GDM1 (cell line): ENCODE results near the gene ACBD5.
"Not testable (repeated sequence)": the region's sequence is repeated elsewhere in the genome, so short reads cannot be mapped to it uniquely, and the experiment has no call there.

Source experiments
- DNase-seq: peaks from one replicate; lab custom pipeline; 2025; lab: John Stamatoyannopoulos, UW

ACBD5 gene

DNA sequence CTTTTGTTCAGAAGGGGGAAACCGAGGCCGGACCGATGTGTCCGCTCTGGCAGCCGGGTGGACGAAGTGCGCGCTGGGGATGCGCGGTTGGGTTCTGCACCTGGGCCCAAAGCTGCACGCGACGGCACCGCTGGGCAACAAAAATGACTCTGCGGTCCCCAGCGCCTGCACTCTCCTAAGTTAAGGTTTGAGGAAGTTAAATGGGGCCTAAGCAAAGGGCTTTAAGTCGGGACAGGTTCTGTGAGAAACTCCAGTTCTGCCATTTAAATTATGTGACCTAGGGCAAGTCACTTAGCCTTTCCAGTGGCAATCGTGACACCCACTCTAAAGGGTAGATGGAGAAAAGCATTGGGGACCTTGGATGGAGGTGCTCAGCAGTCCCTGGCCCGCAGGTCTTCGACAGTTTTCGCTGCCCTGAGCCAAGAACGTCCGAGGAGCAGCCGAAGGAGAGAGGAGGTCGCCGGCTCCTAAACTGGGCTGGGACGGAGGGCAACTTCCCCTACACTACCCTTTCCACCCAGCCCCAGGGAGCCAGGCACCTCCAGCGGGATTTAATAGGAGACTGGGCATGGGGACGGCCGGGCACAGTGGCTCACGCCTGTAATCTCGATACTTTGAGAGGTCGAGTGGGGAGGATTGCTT, 534 bp upstream of the ACBD5 start:
- peak; percentile 36 for DNase-seq

DNA sequence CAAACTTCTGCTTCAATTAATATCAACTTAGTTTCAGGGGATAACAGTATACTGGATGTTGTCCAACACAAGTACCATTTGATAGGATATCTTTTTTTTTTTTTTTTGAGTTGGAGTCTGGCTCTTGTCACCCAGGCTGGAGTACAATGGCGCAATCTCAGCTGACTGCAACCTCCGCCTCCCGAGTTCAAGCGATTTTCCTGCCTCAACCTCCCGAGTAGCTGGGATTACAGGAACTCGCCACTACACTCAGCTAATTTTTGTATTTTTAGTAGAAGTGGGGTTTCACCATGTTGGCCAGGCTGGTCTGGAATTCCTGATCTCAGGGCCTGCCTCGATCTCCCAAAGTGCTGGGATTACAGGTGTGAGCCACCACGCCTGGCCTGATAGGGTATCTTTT, 3.1 kb downstream of the ACBD5 start:
- DNase-seq, result not testable (repeated sequence)

DNA sequence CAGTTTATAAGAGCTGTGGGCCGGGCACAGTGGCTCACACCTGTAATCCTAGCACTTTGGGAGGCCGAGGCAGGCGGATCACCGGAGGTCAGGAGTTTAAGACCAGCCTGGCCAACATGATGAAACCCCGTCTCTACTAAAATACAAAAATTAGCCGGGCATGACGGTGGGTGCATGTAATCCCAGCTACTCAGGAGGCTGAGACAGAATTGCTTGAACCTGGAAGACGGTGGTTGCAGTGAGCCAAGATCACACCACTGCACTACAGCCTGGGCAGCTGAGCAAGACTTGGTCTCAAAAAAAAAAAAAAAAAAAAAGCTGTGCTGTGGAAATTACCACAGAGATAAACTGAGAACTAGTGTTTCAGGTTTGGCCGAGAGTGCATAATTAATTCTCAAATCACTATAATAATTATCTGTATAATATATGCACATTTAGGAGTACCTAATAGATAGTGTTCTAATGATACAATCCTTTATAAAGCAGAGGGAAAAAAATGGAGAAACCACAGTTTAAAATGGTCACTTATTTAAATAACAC, 3.9 kb downstream of the ACBD5 start:
- not testable (repeated sequence) for DNase-seq

DNA sequence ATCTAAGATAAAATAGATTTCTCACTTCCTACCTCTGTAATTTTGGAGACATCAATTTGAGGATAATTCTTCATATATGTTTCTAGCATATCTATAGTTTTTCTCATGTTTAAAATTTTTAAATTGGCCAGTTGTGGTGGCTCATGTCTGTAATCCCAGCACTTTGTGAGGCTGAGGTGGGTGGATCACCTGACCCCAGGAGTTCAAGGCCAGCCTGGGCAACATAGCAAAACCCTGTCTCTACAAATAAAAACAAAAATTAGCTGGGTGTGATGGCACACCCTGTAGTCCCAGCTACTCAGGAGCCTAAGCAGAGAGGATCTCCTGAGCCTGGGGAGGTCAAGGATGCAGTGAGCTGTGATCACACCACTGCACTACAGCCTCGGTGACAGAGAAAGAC, 4.9 kb downstream of the ACBD5 start:
- DNase-seq, result no peak

DNA sequence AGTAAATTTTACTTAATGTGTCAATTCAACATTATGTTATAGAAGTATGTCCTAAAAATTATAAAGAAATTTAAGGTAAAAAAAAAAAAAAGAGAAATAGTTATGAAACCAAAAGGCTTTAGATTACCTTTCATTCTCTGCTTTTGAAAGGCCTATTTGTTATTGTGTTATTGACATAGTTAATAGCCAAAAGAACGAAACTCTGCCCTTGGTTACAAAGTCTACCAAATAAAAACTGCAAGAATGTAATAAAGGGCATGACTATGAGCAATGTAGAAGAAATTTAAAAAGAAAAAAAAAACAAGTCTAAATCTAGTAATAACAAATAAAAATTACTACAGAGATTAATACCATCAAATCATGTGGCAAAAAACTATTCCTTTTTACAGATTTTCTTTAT, 10.6 kb downstream of the ACBD5 start:
- no peak for DNase-seq

DNA sequence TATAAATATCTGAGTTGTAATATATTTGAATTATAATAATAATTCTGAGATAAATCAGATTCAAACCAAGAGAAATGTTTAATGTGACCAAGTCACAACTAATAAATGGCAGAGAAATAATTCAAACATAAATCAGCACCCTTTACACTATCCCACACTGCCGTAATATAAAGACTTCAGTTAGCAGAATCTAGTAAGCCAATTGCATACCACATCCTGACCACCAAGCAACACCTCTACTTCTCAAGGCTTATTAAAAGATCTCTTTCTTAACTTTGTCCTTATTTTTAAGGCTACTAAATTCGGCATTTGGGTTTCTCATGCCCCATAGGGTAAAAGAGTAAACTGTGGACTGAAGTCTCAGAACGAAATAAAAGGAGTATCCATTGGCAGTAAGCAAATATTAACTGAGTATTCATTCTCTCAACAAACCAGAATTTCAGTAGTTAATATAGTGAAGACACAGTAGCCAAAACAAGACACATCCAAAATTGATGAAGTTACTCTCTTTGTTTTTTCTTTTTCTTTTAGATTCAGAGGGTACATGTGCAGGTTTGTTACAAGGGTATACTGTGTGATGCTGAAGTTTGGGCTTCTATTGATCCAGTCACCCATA, 14.8 kb downstream of the ACBD5 start:
- no peak for DNase-seq

DNA sequence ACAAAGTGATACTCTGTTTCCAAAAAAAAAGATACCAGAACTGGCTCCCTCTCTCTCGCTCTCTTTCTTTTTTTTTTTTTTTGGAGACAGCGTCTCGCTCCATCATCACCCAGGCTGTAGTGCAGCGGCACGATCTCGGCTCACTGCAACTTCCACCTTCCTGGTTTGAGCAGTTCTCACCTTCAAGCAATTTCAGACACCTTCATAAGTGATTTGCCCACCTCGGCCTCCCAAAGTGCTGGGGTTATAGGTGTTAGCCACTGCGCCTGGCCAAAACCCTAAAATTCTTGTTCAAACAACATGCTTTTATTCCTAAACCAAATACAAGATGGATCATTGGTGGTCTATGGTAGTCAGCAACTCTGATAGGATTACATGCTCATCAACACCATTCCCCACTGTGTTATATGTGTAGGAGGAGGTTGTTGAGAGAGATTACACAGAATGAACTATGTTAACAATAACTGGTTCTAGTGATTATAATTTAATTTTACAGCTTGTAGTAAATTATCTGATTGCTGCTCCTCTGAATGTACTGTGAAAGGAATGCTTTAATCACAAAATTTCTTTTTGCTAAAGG, 15.5 kb downstream of the ACBD5 start:
- DNase-seq, result no peak

DNA sequence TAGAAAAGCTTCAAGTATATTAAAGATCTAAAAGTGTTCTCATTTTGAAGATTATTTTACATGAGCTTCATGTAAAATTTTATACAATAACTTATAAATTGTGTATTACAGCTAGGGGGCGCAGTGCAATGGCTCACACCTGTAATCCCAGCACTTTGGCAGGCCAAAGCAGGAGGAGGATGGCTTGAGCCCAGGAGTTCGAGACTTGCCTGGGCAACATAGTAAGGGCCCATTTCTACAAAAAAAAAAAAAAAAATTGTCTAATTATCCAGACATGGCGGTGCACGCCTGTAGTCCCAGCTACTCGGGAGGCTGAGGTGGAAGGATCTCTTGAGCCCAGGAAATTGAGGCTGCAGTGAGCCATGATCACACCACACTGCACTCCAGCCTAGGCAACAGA, 16.6 kb downstream of the ACBD5 start:
- no peak for DNase-seq

DNA sequence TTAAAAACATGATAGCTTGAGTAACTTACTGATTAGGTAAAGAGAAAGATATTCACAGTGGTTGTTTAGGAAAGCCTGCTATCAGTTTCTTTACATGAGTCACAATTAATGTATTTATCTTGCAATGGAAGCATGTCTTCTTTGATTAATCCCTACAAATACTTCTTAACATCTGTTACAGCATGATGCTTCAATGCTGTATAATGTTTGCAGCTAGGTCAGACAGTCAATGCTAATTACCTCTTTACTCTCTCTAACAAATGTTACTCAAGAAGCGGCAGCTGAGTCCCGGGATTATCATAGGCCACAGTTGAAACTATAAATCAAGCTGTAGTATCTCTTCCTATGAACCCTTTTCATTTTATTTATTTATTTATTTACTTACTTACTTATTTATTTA, 33.2 kb downstream of the ACBD5 start:
- no peak for DNase-seq

DNA sequence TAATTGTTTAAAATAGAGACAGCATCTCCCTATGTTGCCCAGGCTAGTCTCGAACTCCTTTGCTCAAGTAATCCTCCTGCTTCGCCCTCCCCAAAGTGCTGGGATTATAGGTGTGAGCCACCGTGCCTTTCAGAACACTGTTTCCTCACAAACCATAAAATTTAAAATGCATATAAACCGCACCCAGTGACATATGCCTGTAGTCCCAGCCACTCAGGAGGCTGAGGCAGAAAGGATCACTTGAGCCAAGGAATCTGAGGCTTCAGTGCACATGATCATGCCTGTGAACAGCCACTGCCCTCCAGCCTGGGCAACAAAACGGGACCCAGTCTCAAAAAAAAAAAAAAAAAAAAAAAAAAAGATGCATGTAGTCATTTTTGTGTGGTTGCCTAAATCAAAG, 36.8 kb downstream of the ACBD5 start:
- DNase-seq, result no peak

DNA sequence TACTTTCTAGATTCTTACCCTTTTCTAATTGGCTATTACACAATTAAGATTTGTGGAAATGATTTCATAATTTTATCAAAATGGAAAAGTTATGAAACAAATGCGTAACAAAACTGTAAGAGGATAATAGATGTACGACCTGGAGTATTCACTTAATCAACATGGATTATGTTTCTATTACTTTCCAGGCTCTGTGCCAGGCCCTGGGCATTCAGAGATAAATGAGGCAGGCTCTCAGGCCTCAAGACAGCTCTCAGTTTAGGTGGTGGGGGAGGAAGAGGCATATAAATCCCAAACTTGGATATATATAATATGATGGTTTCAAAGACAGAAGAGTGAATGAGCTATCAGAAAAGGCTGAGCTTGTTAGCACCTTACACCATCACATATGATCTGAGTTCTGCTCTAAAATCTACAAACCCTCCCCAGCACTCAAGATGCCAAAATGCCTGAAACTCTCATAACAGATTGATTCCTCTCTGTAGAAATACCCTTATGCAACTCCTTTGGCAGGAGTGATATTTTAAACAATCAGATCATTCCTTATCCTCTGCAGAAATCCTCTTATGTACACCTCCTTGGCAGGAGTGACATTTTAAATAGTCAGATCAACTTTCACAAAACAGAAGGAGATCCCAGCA, 42.5 kb downstream of the ACBD5 start:
- DNase-seq, result no peak

DNA sequence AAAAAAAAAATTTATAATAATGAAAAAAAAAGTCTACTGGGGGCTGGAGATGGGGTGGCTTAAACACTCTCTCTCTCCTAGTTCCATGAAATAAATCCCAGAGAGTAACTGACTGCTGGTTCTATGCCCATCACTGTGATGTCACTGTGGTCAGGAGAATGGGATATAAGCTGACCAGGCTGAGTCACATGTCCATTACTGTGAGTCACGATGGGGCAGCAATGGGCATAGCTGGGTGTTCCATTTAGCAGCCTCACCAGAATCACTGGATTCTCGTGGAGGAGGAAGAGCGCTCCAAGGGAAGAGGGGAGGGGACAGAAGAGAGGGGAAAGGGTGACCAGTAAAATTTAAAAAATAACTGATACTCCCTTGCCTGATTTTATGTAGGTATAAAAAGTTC, 48.3 kb downstream of the ACBD5 start:
- no peak for DNase-seq

DNA sequence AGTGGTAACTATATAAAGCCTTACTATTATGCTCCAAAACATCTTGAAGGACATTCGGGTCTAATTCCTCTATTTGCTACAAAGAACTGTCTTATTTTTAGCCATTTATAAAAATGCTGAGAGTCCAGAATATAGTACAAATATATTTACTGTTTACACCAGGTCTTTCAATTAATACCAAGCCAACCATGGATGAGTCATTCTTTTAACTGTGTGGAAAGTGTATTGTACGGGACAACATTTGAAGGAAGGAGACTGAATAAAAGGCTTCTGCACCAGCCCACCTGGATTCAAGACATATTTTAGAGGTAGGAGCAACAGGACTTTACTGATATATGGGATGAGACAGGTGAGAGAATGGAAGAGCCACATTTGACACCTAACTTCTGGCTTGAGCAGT, 50.1 kb downstream of the ACBD5 start:
- no peak for DNase-seq

DNA sequence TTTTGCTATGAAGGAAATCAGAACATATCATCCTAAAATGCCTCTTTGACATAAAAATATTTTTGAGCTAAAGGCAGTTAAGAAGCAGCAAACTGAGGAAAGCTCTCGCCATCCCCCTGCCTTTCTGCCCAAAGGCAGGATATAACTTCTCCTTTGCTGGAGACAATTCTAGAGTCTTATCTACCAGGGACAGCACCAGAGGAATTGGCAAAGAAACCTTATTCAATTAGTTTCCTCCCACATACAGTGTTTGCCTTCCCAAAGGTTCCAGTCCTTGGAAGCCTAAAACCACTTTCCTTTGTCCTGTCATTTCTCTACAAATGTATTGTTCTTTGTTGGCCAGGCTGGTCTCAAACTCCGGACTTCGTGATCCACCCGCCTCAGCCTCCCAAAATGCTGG, 51.7 kb downstream of the ACBD5 start:
- no peak for DNase-seq

DNA sequence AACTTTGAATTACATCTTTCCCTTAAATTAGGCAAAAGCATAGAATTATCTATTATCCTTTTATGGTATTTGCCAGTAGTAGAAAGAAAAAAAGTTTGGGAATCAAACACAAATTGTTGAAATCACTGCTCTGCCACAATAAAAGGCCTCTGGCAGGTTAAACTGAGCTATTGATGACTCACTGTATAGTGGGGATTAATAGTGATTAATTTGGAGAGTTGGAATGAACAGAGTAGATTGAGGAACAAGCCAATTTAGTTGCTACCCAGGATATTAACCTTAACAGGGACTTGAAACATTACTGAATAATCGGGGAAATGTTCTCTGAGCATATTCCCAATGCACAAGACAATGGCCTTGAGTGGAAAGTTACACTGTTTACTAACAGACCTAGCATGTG, 52.3 kb downstream of the ACBD5 start:
- DNase-seq, result no peak

DNA sequence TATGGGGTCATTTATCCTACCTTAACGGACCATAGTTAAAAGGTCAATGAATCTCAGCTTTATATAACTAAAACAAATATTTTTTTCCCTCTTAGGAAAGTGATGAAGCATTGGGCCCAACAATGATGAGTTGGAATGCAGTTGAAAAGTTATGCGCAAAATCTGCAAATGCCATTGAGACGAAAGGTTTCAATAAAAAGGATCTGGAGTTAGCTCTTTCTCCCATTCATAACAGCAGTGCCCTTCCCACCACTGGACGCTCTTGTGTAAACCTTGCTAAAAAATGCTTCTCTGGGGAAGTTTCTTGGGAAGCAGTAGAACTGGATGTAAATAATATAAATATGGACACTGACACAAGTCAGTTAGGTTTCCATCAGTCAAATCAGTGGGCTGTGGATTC, 70.7 kb downstream of the ACBD5 start:
- DNase-seq, result no peak

DNA sequence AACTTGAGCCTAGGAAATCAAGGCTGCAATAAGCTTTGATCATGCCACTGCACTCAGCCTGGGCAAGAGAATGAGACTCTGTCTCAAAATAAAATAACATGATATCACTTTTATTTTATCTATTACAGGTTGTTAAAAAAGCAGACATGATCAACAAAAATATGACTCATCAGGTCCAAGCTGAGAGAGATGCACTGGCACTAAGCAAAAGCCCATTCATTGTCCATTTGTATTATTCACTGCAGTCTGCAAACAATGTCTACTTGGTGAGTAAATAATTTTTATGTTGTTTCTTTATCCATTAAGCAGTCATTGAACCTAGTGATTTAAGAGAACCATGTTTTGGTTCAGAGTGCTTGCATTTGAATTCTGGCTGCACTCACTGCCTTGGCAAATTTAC, 82.2 kb downstream of the ACBD5 start:
- DNase-seq, result no peak

DNA sequence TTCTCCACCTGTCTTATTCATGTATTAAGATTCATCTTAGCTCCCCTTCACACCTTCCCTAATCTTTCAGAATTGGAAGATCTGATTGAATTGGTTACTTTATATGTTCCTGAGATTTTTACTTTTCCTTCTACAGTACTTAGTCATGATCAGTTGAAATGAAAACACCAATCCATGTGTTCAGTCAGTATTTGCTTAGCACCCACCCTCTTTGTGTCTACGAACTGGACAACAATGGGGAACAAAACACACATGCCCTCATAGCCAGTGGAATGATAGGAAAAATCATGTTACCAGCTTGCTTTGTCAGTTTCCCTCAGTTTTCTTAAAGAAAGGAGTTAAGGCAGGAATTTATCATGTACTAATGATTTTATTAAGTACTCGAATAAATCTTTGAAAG, 83.4 kb downstream of the ACBD5 start:
- DNase-seq, result no peak

DNA sequence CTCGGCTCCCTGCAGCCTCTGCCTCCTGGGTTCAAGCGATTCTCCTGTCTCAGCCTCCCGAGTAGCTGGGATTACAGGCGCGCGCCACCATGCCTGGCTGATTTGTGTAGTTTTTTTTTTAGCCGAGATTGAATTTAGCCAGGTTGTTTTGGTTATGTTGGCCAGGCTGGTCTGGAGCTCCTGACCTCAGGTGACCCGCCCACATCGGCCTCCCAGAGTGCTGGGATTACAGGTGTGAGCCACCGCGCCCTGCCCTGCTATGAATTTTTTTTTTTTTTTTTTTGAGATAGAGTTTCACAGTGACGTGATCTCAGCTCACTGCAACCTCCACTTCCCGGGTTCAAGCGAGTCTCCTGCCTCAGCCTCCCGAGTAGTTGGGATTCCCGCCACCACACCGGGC, 84.0 kb downstream of the ACBD5 start:
- DNase-seq, result not testable (repeated sequence)

DNA sequence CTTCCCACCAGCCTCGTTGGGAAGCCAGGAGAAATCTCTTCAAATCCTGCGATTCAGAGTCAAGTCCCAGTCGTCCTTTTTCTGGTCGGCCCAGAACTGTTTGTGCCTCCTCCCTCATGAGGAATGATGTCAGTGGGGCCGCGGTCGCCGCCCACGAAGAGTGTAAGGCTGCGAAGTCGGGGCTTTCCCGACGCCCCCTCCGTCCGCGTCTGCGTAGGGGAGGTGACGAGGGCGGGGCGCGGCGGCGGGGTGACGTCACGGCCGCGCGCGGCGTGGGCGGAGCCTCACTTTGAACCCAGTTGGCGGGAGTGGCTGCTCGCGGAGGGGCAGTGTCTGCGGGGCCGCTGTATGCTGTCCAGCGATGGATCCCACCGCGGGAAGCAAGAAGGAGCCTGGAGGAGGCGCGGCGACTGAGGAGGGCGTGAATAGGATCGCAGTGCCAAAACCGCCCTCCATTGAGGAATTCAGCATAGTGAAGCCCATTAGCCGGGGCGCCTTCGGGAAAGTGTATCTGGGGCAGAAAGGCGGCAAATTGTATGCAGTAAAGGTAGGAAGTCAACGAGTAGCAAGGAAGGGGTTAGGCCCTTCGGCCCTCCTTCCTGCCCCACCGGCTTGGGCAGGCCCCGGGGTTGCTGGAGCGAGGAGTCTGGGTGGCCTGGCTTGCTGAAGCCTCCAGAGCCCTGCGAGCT, 85.4 kb downstream of the ACBD5 start, which contains the start of gene MASTL:
Gene MASTL, plus strand, starts transcription at position 287 of the 689 bp plus-strand sequence. Its CDS starts 75 bp downstream, at position 362.
- peak; percentile 90 for DNase-seq

DNA sequence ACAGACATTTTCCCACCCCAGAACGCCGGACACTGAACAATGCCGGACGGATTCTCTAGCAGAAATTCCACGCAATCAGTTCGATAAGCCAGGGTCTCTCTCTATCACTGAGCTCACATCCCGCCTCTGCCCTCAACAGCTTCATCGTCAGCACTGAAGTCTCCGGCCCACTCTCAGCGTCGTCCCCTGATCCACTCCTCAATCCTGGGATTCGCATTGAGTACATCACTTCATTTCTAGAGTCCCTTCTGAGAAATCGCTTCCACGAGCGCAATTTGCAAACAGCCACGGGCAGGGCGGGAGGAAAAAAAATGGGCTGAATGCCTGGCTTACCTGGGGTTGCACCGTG, 86.8 kb downstream of the ACBD5 start:
- DNase-seq, result no peak

DNA sequence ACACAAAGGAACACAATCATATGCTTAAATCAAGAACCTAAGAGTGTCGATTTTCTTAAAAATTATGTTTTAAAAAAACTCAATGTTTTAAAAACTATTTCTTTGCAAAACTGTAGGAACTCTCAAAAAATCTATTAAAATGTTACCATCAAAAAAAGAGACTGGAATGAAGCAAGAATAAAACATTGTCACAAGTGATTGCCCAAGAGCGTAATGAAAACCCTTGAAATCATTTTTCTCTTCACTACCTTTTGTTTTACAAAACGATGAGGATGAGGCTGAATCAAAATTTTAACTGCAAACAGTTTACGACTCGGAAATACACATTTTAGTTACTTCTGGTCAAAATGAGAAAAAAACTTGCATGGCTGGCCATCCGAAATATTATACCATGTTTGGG, 87.3 kb downstream of the ACBD5 start:
- DNase-seq, result no peak

DNA sequence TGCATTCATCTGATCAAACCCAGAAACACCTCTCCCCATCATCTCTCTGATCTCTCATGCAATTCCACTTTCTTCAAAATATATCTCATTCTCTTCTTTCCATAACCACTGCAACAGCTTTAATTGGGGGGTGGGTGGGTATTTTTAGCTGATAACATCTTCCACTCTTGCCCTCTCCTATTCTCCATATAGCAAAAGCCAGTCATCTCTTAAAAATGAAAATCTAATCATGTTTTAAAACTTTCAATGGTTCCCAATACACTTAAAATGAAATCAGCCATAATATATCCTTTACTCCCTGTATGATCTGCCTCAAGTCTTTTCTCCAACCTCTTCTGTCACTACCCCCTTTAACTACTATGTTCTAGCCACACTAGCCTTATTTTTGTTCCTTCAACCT, 87.9 kb downstream of the ACBD5 start:
- no peak for DNase-seq
